SK-N-MC (cell line): Measurements from ENCODE around the gene VSTM5.
A peak's percentile ranks its signal among the peaks of the same experiment; 100 is the strongest.
"Not testable (repeated sequence)": the region's sequence is repeated elsewhere in the genome, so short reads cannot be mapped to it uniquely, and the experiment has no call there.

ENCODE experiments used
- DNase-seq: peaks from one replicate; pipeline ENCODE4 v3.0.0-alpha.2; 2011; ENCODE audit warnings: low read depth, low spot score
- H3K27ac ChIP-seq: fragments of 200-600 bp; sonication (generic); 2 replicates; pipeline ENCODE4 v1.5.1; 2016; ENCODE audit warnings: mixed run types
- H3K36me3 ChIP-seq: fragments of 200-600 bp; sonication (generic); 2 replicates; pipeline ENCODE4 v1.6.1; 2017; ENCODE audit warnings: antibody characterized with exemption, low read length, mixed read lengths; ENCODE audit not compliant: insufficient read depth
- H3K4me3 ChIP-seq: fragments of 200-600 bp; sonication (generic); 2 replicates; pipeline ENCODE4 v1.5.1; 2016
- H3K9ac ChIP-seq: fragments of 200-600 bp; sonication (generic); 2 replicates; pipeline ENCODE4 v1.8.0; 2017; ENCODE audit warnings: mixed run types, mixed read lengths; ENCODE audit not compliant: insufficient read length
- H3K9me3 ChIP-seq: fragments of 200-600 bp; sonication (generic); 2 replicates; pipeline ENCODE4 v1.6.1; 2017; ENCODE audit warnings: low read depth, mild to moderate bottlenecking, antibody characterized with exemption, low read length, moderate library complexity, mixed read lengths
- EZH2 ChIP-seq: fragments of 200-600 bp; sonication (generic); IDR thresholded peaks from one replicate; pipeline ENCODE4 v1.6.1; 2017; ENCODE audit warnings: antibody characterized with exemption
- FOXP2 ChIP-seq: optimal IDR thresholded peaks from 2 replicates; pipeline ENCODE3; 2011; ENCODE audit warnings: mild to moderate bottlenecking, moderate library complexity; ENCODE audit not compliant: insufficient read depth; ENCODE audit errors: extremely low read length, control extremely low read depth
- POLR2AphosphoS5 ChIP-seq: IDR thresholded peaks from 2 replicates; pipeline ENCODE4 v1.6.1; 2012; ENCODE audit warnings: mild to moderate bottlenecking, low read depth, low read length, borderline replicate concordance

The VSTM5 gene

GRCh38 chr11:93850594-93851018 is at the start of gene VSTM5:
Gene VSTM5 (minus strand): TSS chr11:93850618. CDS start chr11:93850502, 116 bp downstream.
- H3K36me3 ChIP-seq: no peaks in the 10 kb centered on the region
- no peaks in the 10 kb centered on the region for H3K9me3 ChIP-seq
- H3K9ac ChIP-seq: no peak within 1 kb of the TSS
- TF ChIP-seq EZH2 (no peak), FOXP2 (no peak), POLR2AphosphoS5 (no peak)
- DNase-seq: no peak
- H3K4me3 ChIP-seq: no peak within 1 kb of the TSS
- H3K27ac ChIP-seq: no peak within 1 kb of the TSS

- H3K9me3 ChIP-seq: no peaks in the 10 kb centered on the region
- no peak overlapping the region for H3K9ac ChIP-seq
- TF ChIP-seq FOXP2: no peak
- no peak for TF ChIP-seq EZH2
- TF ChIP-seq POLR2AphosphoS5: no peak
- DNase-seq: peak; percentile 8
- no peaks in the 10 kb centered on the region for H3K36me3 ChIP-seq
- H3K27ac ChIP-seq: no peak overlapping the region
- no peak overlapping the region for H3K4me3 ChIP-seq
Observed at GRCh38 chr11:93895106-93895862, 44.9 kb upstream of the VSTM5 start.

- Histone ChIP-seq H3K36me3 (no peaks in the 10 kb centered on the region), H3K4me3 (no peak overlapping the region), H3K9me3 (no peaks in the 10 kb centered on the region), H3K27ac (no peak overlapping the region), H3K9ac (no peak overlapping the region)
- no peak for TF ChIP-seq FOXP2
- TF ChIP-seq POLR2AphosphoS5: no peak
- TF ChIP-seq EZH2: no peak
- DNase-seq: no peak
Observed at GRCh38 chr11:93890391-93891051, 40.1 kb upstream of the VSTM5 start.

GRCh38 chr11:93887111-93887510 is 36.7 kb upstream of the VSTM5 start:
- DNase-seq: no peak
- Histone ChIP-seq H3K9me3 (no peaks in the 10 kb centered on the region), H3K4me3 (no peak overlapping the region), H3K36me3 (no peaks in the 10 kb centered on the region), H3K27ac (no peak overlapping the region), H3K9ac (no peak overlapping the region)
- TF ChIP-seq POLR2AphosphoS5: no peak
- no peak for TF ChIP-seq FOXP2
- TF ChIP-seq EZH2: no peak

DNA sequence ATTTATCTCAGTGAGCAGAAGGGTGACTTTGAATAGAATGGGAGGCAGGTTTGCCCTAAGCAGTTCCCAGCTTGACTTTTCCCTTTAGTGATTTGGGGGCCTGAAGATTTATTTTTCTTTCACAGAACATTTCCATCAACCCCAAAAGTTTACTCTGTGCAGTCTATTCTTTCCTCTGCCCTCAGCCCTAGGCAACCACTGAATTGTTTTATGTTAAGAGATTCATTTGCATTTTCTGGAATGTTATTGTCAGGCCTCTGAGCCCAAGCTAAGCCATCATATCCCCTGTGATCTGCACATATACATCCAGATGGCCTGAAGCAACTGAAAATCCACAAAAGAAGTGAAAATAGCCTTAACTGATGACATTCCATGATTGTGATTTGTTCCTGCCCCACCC is 28.7 kb upstream of the VSTM5 start:
- DNase-seq, H3K4me3 ChIP-seq, H3K27ac ChIP-seq: not testable (repeated sequence)

DNA sequence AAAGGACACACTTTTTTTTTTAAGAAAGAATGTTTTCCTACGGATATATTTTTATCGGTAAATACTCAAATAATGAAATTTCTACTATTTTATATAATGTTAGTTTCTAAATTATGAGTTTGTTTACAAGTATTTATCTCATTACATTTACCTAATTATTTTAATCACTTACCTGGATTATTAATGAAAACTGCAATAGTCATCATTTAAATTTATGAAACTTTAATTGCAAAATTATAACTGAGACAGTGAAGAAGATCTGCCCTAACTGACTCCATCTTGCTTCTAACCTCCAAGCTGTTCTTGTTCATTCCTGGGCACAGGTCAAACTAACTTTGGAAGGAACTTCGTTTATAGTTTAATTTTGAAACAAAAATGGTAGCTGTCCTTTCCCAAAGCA is 25.2 kb upstream of the VSTM5 start:
- Histone ChIP-seq H3K36me3 (no peaks in the 10 kb centered on the region), H3K9ac (no peak overlapping the region), H3K9me3 (no peaks in the 10 kb centered on the region), H3K4me3 (no peak overlapping the region), H3K27ac (no peak overlapping the region)
- no peak for TF ChIP-seq FOXP2
- no peak for TF ChIP-seq POLR2AphosphoS5
- no peak for TF ChIP-seq EZH2
- no peak for DNase-seq

More for the DNA sequence above, 28.7 kb upstream of the VSTM5 start:
- H3K9ac ChIP-seq, H3K36me3 ChIP-seq, H3K9me3 ChIP-seq: not testable (repeated sequence)

- Histone ChIP-seq H3K36me3 (no peaks in the 10 kb centered on the region), H3K4me3 (no peak overlapping the region), H3K9ac (no peak overlapping the region), H3K27ac (no peak overlapping the region), H3K9me3 (no peaks in the 10 kb centered on the region)
- TF ChIP-seq POLR2AphosphoS5 (no peak), EZH2 (no peak), FOXP2 (no peak)
- DNase-seq: no peak
Observed at GRCh38 chr11:93871526-93871925, 21.1 kb upstream of the VSTM5 start.

GRCh38 chr11:93870616-93871015 is 20.2 kb upstream of the VSTM5 start:
- Histone ChIP-seq H3K9me3 (no peaks in the 10 kb centered on the region), H3K4me3 (no peak overlapping the region), H3K9ac (no peak overlapping the region), H3K27ac (no peak overlapping the region), H3K36me3 (no peaks in the 10 kb centered on the region)
- no peak for DNase-seq
- TF ChIP-seq EZH2 (no peak), POLR2AphosphoS5 (no peak), FOXP2 (no peak)
